Myocyte (in vitro differentiated cells): ENCODE measurements around the gene XRN2. TPM values are rescaled to one million over a fixed set of nuclear protein-coding genes. Genes with fewer than 3 reads are reported as not detected.
"Not testable (repeated sequence)": the region's sequence is repeated elsewhere in the genome, so short reads cannot be mapped to it uniquely, and the experiment has no call there.

Experiments
- DNase-seq: peaks from one replicate; pipeline ENCODE4 v3.0.0-alpha.2; 2012; ENCODE audit warnings: low read depth
- total RNA-seq: library from RNA; depleted of rRNA; stranded (reverse); fragments of >200 nt; gene quantifications from 2 replicates; pipeline ENCODE4 v1.2.3, GENCODE V29; 2014

Gene XRN2
- total RNA-seq, 1 donor from 2014 or later = 91.1 TPM

- no peak for DNase-seq
Observed at GRCh38 chr20:21388566-21388965, 85.4 kb downstream of the XRN2 start.

- DNase-seq = no peak
Observed at GRCh38 chr20:21389368-21389767, 86.2 kb downstream of the XRN2 start.

GRCh38 chr20:21390768-21391167, 87.6 kb downstream of the XRN2 start:
- no peak for DNase-seq

- DNase-seq = no peak
Observed at GRCh38 chr20:21391185-21391971, 88.2 kb downstream of the XRN2 start.

DNA sequence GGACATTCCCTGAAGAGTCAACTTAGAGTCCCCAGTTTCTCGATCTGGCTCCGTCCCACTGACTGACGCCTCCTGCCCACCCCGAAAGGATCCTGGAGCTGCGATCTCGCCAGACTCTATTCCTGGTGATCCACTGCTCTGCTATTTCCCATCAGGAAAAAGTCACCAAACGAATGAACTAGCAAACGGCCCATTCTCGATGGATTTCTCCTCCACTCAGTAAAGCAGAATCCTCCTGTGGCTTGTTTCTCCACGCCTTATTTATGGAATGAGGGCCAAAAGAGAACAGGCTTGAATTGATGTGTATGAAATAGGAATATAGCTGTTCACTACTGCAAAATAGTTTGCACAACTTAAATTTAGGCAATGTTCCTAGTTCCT, 88.8 kb downstream of the XRN2 start:
- no peak for DNase-seq

DNA sequence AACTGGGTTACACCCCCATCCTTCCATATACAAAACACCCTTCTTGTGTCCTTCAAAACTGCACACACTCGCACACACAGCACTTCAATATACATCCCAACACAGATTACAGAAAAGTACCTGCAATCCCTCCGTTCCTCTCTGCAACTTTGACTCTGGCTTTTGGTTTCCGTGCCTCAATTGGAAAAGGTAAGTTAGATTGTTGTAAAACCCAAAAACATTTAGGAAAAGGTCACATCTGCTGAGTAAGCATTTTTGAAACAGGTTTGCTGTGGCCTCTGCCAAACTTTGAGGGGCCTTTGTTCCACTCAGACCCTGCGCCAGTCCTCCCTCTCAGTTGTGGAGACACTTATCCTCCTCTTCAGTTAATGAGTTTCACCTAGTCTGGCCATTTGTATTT, 90.0 kb downstream of the XRN2 start:
- DNase-seq = no peak

GRCh38 chr20:21393816-21394519, 90.8 kb downstream of the XRN2 start:
- DNase-seq = no peak

DNA sequence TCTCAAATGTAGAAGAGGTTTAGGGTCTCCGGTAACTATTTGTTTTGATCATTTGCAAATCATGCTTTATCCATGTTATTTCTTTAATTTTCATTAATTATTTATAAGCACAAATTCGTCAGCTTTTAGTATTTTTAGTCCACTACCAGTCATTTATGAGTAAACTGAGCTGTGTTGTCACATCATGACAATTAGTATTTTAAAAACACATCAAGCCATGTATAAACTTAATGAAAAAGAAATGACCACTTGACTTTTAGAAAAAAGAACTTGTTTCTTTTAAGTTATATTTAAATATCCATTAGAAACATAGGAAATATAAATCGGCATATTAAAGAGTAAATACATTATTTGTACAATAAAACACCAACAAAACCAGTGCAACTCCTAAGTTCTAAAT, 91.4 kb downstream of the XRN2 start:
- DNase-seq = no peak

DNA sequence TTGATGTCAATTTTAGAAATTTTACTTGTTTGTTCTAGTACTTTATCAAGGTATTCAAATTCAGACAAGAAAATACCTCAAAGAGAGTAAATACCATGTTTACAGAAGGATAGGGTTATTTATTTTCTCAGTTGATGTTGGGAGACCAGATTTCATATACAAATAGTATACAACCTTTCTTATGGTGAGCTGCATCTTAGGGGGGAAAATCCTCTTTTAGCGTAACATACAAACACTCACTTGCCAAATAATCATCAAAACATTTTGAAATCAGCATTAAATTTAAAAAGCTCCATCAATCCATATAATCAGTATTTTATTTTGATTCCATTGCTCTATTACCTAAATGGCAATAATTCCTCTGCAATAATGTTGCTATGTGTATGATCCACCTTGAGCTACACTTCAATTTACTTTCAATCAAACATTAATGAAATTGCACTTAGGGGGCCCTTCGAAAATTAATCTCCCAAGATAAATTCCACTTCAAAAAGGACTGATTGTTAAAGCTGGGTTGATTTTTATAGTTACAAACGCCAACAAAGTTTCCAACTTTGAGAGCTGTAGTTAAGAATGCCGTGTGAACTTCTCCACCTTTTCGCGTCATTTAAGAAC, 92.0 kb downstream of the XRN2 start:
- no peak for DNase-seq

- no peak for DNase-seq
Observed at GRCh38 chr20:21395666-21396598, 92.8 kb downstream of the XRN2 start.

DNA sequence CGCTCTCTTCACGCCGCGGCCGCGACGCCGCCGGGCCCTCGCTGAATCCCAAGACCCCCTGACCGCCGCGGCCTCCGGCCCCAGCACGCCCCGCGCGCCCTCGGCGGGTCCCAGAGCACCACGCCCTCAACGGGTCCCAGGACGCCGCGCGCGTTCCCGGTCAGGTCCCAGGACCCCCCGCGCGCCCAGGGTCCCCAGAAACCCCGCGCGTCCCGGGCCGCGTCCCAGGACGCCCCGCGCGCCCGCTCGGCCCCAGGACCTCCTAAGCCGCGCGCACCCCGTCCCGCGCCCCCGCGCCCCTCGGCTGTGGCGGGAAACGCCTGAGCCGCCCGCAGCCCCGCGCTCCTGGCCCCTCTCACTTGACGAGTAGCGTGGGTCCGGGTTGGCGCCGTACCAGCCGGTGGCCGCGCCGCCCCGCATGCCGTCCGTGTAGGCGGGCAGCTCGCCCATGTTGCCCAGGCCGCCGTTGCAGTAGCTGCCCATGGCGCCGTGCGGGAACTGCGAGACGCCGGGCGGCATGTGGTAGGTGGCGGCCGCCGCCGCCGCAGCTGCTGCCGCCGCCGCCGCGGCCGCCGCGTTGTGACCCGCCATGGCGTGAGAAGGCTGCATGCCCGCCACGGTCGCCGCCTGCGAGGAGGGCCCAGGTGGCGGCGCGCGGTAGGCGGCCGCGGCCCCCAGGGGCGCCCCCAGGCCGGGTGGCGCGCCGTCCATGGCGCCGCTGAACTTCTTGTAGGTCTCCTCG, 93.6 kb downstream of the XRN2 start:
- peak; percentile 18 for DNase-seq

DNA sequence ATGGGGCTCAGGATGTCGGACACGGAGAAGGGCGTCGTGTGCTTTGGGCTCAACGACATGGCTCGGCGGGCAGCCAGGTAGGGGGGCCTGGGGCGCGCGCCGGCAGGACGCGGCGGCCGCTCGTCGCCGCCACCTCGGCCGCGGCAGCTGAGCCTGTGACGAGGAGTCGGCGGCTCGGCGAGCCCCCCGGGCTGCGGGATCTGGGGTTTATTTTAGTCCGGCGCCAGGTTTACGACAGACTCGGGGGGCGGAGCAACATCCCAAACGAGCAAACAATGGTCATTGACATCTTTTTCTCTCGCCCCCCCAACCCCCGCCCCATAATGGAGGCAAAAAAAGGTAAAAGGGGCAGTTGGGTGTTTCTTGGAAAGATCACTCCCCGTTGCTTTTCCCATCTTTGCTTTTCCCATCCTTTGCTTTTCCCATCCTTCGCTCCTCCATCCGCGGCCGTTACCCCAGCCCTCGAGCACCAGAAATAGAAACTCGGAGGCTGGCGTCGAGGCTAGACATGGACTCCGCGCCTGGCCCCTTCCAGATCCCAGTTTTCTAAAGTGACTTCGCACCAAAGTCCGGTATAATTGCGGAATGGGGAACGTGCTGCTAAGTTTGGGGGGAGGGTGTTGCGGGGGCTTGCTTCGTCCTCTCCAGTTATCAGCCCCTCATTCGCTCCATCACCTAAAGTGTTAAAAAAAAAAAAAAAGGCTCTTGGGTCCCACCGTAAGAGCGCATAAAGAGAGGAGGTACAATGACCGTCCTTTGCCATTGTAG, 94.4 kb downstream of the XRN2 start, which contains the start of gene NKX2-4:
TSS of gene NKX2-4 (minus strand) at position 186 of the 768 bp plus-strand sequence. CDS start at position 59, 127 bp downstream.
- DNase-seq = no peak

- no peak for DNase-seq
Observed at GRCh38 chr20:21398109-21399004, 95.2 kb downstream of the XRN2 start.

GRCh38 chr20:21399005-21399475, 95.9 kb downstream of the XRN2 start:
- no peak for DNase-seq

GRCh38 chr20:21411725-21412124, 108.6 kb downstream of the XRN2 start:
- DNase-seq = no peak

DNA sequence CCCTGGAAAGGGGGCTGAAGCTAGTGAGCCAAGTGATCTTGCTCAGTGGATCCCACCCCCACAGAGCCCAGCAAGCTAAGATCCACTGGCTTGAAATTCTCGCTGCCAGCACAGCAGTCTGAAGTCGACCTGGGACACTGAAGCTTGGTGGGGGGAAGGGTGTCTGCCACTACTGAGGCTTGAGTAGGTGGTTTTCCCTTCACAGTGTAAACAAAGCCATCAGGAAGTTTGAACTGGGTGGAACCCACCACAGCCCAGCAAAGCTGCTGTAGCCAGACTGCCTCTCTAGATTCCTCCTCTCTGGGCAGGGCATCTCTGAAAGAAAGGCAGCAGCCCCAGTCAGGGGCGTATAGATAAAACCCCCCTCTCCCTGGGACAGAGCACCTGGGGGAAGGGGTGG, 110.9 kb downstream of the XRN2 start:
- DNase-seq = not testable (repeated sequence)

DNA sequence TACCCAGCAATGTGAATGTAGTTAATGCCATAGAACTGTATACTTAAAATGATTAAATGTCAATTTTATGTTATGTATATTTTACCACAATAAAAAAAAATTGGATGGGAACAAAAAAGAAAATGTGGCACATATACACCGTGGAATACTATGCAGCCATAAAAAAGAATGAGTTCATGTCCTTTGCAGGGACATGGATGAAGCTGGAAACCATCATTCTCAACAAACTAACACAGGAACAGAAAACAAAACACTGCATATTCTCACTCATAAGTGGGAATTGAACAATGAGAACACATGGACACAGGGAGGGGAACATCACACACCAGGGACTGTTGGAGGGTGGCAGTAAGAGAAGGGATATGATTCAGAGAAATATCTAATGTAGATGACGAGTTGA, 116.0 kb downstream of the XRN2 start:
- DNase-seq = not testable (repeated sequence)

GRCh38 chr20:21421601-21422236, 118.6 kb downstream of the XRN2 start:
- no peak for DNase-seq
